Retinal pigment epithelial cell (primary cell): ENCODE measurements around the gene THRB.

Experiments
- DNase-seq: peaks from one replicate; pipeline ENCODE4 v3.0.0-alpha.2; 2010; ENCODE audit warnings: low read depth
- H3K4me3 ChIP-seq: 2 replicates; pipeline ENCODE4 v1.5.1; 2011; ENCODE audit warnings: mild to moderate bottlenecking, low read length, control low read depth, moderate library complexity
- TF ChIP-seq, protein P1 (sequence below): conservative IDR thresholded peaks from 2 replicates; pipeline ENCODE4 v1.5.1; 2011; ENCODE audit warnings: low read depth, low read length, control low read depth, inconsistent platforms

THRB gene

DNA sequence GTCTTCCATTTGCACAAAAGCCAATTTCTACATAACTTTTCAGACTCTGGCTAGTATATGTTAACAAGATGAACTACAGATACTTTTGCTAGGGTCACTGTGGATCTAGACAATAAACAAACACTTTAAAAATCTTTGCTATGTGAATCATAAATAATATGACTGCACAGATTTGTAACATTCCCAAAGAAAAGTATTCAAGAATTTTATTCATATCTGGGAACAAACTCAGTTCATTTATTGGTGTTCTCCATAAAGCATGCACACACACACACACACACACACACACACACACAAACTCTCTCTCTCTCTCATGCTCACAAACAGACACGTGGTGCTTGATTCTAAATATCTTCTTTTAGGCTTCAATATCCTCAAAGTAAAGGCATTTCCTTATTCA is 18.8 kb upstream of the THRB start:
- no peak for DNase-seq
- no peak overlapping the region for H3K4me3 ChIP-seq
- TF ChIP-seq, protein P1, sequence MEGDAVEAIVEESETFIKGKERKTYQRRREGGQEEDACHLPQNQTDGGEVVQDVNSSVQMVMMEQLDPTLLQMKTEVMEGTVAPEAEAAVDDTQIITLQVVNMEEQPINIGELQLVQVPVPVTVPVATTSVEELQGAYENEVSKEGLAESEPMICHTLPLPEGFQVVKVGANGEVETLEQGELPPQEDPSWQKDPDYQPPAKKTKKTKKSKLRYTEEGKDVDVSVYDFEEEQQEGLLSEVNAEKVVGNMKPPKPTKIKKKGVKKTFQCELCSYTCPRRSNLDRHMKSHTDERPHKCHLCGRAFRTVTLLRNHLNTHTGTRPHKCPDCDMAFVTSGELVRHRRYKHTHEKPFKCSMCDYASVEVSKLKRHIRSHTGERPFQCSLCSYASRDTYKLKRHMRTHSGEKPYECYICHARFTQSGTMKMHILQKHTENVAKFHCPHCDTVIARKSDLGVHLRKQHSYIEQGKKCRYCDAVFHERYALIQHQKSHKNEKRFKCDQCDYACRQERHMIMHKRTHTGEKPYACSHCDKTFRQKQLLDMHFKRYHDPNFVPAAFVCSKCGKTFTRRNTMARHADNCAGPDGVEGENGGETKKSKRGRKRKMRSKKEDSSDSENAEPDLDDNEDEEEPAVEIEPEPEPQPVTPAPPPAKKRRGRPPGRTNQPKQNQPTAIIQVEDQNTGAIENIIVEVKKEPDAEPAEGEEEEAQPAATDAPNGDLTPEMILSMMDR, result no peak

DNA sequence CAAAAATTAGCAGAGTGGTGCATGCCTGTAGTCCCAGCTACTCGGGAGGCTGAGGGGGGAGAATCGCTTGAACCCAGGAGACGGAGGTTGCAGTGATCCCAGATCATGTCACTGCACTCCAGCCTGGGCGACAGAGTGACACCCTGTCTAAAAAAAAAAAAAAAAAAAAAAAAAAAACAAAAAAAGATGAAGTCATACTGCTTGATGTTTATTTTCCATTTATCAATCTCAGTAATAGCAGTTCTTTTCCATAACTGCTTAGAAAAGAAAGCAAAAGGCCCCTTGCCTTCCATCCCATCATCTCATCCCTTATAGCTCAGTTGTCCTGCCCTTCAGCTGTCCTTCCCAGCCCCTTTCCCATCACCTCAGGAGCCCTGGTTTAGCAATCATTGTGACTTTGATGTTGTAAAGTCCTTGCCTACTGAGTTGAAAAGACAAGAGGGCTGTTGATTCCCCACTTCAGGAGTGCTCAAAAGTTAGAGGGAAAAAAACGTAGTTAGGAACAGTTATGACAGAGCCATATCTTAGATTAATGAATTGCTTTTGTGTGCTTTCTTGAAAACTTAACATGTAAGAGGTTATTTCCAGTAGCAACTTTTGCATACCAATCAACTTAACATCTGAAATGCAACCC is 18.0 kb upstream of the THRB start:
- DNase-seq, result no peak
- TF ChIP-seq, protein P1, result no peak
- H3K4me3 ChIP-seq, result no peak overlapping the region

DNA sequence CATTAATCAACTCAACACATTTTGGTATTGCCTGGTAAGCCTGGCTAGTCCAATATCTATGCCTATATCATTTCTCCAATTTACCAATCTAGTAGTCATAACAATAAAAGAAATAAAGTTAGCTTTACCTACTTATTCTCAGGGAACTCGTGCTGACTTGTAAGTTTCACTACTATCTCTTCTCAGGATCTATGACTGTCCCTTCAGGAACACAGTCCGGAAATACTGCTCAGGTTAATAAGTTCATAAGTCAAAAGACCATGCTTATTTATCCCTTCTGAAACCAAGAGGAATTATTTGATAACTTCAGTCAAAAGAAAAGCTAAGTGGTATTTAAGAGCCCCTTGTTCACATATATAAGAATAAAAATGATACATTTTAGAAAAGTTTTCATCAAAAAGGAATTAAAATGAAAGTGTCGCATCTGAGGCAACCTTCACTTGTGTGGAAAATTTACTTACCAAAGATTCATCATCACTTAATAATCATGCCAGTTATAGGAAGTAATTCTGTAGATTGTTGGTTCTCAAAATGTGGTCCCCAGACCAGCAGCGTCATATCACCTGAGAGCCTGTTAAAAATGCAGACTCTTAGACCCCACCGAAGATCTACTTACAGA is 15.5 kb upstream of the THRB start:
- no peak for DNase-seq

DNA sequence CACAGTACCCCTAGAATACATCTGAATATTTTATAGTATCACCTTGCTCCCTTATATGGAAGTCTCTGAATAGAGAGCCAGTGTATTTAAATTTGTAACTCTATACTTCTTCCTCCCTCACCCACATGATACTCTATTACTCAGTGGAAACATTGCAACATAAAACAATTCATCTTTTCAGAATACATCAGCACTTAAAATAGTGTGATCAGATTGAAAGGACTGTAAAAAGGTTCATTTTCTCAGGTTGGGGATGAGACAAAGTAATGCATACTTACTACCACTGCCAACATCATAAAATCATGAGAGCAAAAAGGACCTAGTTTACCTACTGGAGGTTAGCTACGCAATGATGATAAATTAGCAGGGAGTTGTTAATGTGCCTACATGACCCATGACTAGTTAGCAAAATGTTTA is 13.8 kb upstream of the THRB start:
- H3K4me3 ChIP-seq, result no peak overlapping the region
- no peak for DNase-seq
- TF ChIP-seq, protein P1, result no peak

More for the DNA sequence above, 15.5 kb upstream of the THRB start:
- TF ChIP-seq, protein P1, result no peak
- H3K4me3 ChIP-seq, result no peak overlapping the region

DNA sequence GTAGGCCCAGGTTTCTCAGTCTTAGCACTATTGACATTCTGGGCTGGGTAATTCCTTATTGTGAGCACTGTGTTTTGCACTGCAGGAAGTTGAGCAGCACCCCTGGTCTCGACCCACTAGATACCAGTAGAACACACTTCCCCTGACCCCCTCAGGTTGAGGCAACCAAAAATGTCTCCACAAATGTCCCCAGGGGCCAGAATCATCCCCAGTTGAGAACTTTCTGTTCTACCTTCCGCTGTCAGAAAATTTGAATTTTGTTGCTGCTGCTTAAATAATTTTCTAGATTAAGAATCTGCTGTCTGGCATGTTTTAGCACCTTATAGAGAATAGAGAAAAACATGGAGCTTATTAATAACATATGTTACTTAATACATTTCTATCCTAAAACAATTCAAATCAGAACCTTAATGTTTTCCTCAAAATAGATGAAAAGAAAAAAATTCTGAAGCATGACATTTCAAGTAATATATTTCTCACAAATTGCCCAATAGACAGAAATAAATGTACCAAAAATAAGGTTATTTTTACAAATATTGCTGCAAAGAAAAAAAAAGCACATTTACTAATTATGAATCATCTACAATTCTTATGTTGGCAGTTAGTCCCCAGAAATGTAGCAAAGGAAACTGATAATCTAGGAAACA is 13.2 kb upstream of the THRB start:
- no peak overlapping the region for H3K4me3 ChIP-seq
- TF ChIP-seq, protein P1, result no peak
- DNase-seq, result no peak

DNA sequence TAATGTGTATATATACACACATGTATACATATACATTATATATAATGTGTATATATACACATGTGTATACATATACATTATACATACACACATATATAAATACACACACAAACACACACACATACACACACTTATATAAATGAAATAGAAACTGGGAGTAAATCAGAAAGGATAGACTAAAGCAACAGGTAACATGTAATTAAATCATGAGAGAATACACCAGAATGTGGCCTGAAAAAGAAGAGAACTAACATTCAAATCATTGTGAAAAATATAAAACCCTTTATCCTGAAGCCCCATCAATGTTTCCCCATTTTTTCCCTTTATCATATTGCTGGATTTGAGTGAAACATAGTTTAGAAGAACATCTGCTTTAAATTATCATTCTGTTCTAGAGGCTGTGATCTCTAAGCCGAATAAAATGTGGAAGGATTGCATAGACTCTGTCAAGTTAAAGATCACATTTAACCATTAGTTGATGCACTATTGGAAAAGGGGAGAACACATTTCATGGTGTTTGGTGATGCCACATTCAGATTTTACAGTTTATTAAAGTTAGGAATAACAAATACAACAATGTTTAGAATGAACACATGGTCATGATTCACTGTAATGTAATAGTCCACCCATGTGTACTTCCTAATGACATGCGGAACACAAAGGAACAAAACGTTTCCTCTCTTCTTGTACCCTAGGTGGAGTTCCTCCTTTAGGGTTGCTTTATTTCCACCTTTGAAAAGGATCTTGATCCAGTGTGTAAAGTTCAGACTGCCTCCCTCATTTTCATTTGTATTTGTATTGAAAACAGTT is 12.5 kb upstream of the THRB start:
- H3K4me3 ChIP-seq, result no peak overlapping the region
- TF ChIP-seq, protein P1, result no peak
- no peak for DNase-seq
